HL-60/S4 (cell line): ENCODE measurements around the gene BAZ2B.

Experiments used
- in situ Hi-C: fragments of 300-500 bp; cut with MboI; formaldehyde crosslinking; loops from 2 replicates; pipeline ENCODE4 v1.14.3; 2022; ENCODE audit warnings: low sequenced_read_pairs

Gene BAZ2B

DNA sequence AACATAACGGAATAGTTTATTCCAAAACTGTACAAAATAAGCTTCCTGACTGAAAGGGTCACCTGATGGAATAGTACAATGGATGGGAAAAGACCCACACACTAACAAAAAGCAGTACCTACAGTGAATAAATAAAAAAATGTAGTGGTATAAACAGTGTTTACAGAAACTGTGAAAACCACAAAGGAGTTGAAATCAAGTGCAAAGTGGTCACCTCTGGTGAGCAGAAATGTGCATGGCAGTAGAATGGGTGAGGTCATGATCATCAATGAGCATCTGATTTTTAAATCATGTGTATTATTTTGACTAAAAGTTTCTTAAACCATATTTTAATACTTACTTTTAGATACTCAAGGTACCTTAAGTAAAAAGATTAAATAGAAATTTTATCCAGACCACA is 341.2 kb downstream of the BAZ2B start:
- in situ Hi-C loops = no loop called here

DNA sequence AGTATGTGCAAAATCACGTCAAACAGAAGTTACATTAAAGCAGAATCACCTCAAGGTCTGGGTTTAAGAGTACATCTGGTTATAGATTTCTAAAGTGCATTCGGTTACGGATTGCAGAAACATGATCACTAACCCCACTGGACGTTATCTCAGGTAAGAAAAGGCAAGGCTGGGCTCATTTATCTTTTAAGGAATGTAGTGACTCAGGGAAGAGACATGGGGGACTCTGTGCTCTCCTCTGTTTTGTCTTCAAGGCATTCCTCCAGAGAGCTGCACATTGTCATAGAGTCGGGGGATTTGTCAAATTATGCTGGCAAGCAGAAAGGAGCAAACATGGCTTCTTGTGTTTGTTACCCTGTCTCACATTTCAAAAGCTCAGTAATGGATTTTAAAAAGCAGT is 344.2 kb downstream of the BAZ2B start:
- in situ Hi-C loops = no loop called here

DNA sequence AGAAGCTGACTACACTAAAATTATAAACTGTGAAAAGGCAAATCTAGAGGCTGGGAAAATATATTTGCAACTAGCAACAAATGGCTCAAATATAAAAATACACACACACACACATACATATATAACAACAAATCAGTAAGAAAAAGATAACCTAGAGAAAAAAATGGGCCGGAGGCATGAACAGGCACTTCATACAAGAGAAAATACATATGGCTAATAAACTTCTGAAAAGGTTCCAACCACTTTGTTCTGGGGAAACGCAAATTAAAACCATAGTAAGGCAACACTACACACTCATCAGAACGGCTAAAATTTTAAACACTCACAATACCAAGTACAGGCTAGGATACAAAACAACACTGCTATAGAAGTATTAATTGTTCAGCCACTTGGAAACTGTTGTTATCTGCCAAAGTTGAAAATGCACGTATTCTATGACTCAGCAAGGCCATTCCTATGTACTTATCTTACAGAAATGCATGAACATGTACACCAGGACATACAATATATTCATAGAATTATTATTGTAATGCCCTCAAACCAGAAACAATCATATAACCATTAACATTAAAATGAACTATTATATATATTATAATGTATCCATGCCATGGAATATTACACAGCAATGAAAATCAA is 345.5 kb downstream of the BAZ2B start:
- in situ Hi-C loops = no loop called here
